K562 (cell line): ENCODE data around the gene LRMDA. TPM values are rescaled to one million over a fixed set of nuclear protein-coding genes. Genes with fewer than 3 reads are reported as not detected.

Experiments
- ATAC-seq: fragments of 200-7000 bp; cut with Tn5 transposase; 3 replicates; pipeline ENCODE4 v1.9.1; 2020; ENCODE audit warnings: moderate library complexity
- BruUV-seq: library from RNA; stranded (reverse); fragments of 400-500 nt; replicated peaks from 2 replicates; lab custom pipeline; 2021; lab: Mats Ljungman, UMichigan
- CTCF ChIA-PET: fragments of 300-600 bp; formaldehyde crosslinking; extraction: SDS; loops from one replicate; lab custom pipeline; 2021; ENCODE audit warnings: low intra/inter-chr PET ratio; lab: Yijun Ruan, JAX
- POLR2A ChIA-PET: fragments of 300-600, 350-650 bp; sonication (Branson Sonifier 250); formaldehyde crosslinking; extraction: SDS; loops from one replicate; lab custom pipeline; 2021; ENCODE audit warnings: antibody characterized with exemption, inconsistent platforms; lab: Yijun Ruan, JAX
- DNase-seq, 4 experiments: peaks; one replicate each; pipeline versions ENCODE4 v3.0.0 to v3.0.0-alpha.2; 2011 to 2018; ENCODE audit warnings: low spot score in 3 of 4, mixed read lengths in 3 of 4; ENCODE audit errors: extremely low read depth in 1 of 4
- FAIRE-seq: peaks from 2 replicates; lab custom pipeline; 2011; peaks lifted over from hg19 to GRCh38; lab: Jason Lieb, UNC
- H2AFZ ChIP-seq: 2 replicates; pipeline ENCODE4 v1.6.0; 2011; ENCODE audit warnings: low read depth, low read length, control low read depth, inconsistent platforms
- H3K27ac ChIP-seq: fragments of 200-600 bp; 3 replicates; pipeline ENCODE4 v1.8.0; 2011; ENCODE audit warnings: low read depth, mild to moderate bottlenecking, control low read depth, inconsistent platforms, low read length, moderate library complexity, mixed read lengths; ENCODE audit errors: extremely low read depth
- H3K27me3 ChIP-seq, 2 experiments: fragments of 300-600 bp in 1 of 2; 2 replicates in 1 of 2; 3 replicates in 1 of 2; pipeline versions ENCODE4 v1.6.0 to v1.8.0; 2011; ENCODE audit warnings: inconsistent platforms in 2 of 2, low read length in 2 of 2, mild to moderate bottlenecking in 1 of 2, mixed read lengths in 1 of 2, moderate library complexity in 1 of 2; ENCODE audit not compliant: control insufficient read depth in 2 of 2, insufficient read depth in 2 of 2
- H3K36me3 ChIP-seq: fragments of 300-600 bp; 3 replicates; pipeline ENCODE4 v1.8.0; 2011; ENCODE audit warnings: mild to moderate bottlenecking, low read length, inconsistent platforms; ENCODE audit not compliant: control insufficient read depth, insufficient read depth
- H3K4me1 ChIP-seq, 2 experiments: fragments of 200-600 bp in 1 of 2; replicated peaks in 1 of 2; 2 replicates in 1 of 2; 3 replicates in 1 of 2; pipeline versions ENCODE4 v1.5.1 to v1.8.0; 2011; ENCODE audit warnings: inconsistent platforms in 2 of 2, low read length in 2 of 2, mild to moderate bottlenecking in 1 of 2, mixed read lengths in 1 of 2, moderate library complexity in 1 of 2; ENCODE audit not compliant: control insufficient read depth in 2 of 2, insufficient read depth in 2 of 2
- H3K4me2 ChIP-seq: 2 replicates; pipeline ENCODE4 v1.6.1; 2011; ENCODE audit warnings: low read length, control low read depth, inconsistent platforms, mixed read lengths; ENCODE audit not compliant: insufficient read depth
- H3K4me3 ChIP-seq: fragments of 200-600 bp; sonication (generic), shearing (Covaris generic); 2 replicates; pipeline ENCODE4 v1.5.1; 2016; ENCODE audit warnings: control low read depth, inconsistent platforms
- H3K79me2 ChIP-seq: fragments of 200-600 bp; 3 replicates; pipeline ENCODE4 v1.8.0; 2011; ENCODE audit warnings: low read length, inconsistent platforms; ENCODE audit not compliant: control insufficient read depth, insufficient read depth
- H3K9ac ChIP-seq, 2 experiments: 2 replicates each; pipeline versions ENCODE4 v1.6.0 to v1.6.1; 2011; ENCODE audit warnings: low read depth in 2 of 2, low read length in 2 of 2, control low read depth in 1 of 2, inconsistent platforms in 1 of 2, mild to moderate bottlenecking in 1 of 2, mixed read lengths in 1 of 2; ENCODE audit not compliant: insufficient read depth in 1 of 2
- H3K9me1 ChIP-seq: one replicate; pipeline ENCODE4 v1.6.0; 2011; ENCODE audit warnings: inconsistent platforms, mild to moderate bottlenecking, low read length, moderate library complexity; ENCODE audit not compliant: control insufficient read depth, insufficient read depth
- H3K9me3 ChIP-seq: replicated peaks from 2 replicates; pipeline ENCODE4 v1.5.1; 2011; ENCODE audit warnings: low read depth, low read length, inconsistent platforms; ENCODE audit not compliant: control insufficient read depth, insufficient read depth
- H4K20me1 ChIP-seq: replicated peaks from 2 replicates; pipeline ENCODE4 v1.6.1; 2011; ENCODE audit warnings: low read length, inconsistent platforms, mixed read lengths; ENCODE audit not compliant: control insufficient read depth, insufficient read depth
- ASH1L ChIP-seq: fragments of 450-650 bp; IDR thresholded peaks from 2 replicates; pipeline ENCODE4 v1.6.1; 2018; ENCODE audit warnings: borderline replicate concordance, mild to moderate bottlenecking, low read depth; ENCODE audit not compliant: partially characterized antibody
- BHLHE40 ChIP-seq: IDR thresholded peaks from 2 replicates; pipeline ENCODE4 v1.6.1; 2011; ENCODE audit warnings: low read length, improper control_type of control experiment
- CBX5 ChIP-seq: IDR thresholded peaks from 2 replicates; pipeline ENCODE4 v1.6.1; 2014; ENCODE audit warnings: low read depth, borderline replicate concordance
- CUX1 ChIP-seq: fragments of 200-800 bp; sonication (Bioruptor generic); IDR thresholded peaks from 2 replicates; pipeline ENCODE4 v1.6.1; 2016; ENCODE audit warnings: missing genetic modification characterization, missing compliant biosample characterization
- FOSL1 ChIP-seq: fragments of 200-800 bp; sonication (Bioruptor generic); conservative IDR thresholded peaks from 2 replicates; pipeline ENCODE4 v1.6.1; 2016; ENCODE audit warnings: missing genetic modification characterization, missing compliant biosample characterization
- HES1 ChIP-seq: fragments of 450-650 bp; IDR thresholded peaks from 2 replicates; pipeline ENCODE4 v1.6.1; 2016; ENCODE audit warnings: low read depth, mild to moderate bottlenecking, moderate library complexity
- HINFP ChIP-seq: fragments of 450-650 bp; conservative IDR thresholded peaks from 2 replicates; pipeline ENCODE4 v1.6.1; 2016; ENCODE audit warnings: missing genetic modification characterization, low read depth, mild to moderate bottlenecking, control low read depth, missing compliant biosample characterization
- LARP7 ChIP-seq: fragments of 450-650 bp; IDR thresholded peaks from 2 replicates; pipeline ENCODE4 v1.6.1; 2016
- MCM5 ChIP-seq: fragments of 450-650 bp; IDR thresholded peaks from 2 replicates; pipeline ENCODE4 v1.6.1; 2016; ENCODE audit warnings: low read depth
- RFX1 ChIP-seq: fragments of 450-650 bp; IDR thresholded peaks from 2 replicates; pipeline ENCODE4 v1.6.1; 2016; ENCODE audit warnings: mild to moderate bottlenecking, moderate library complexity
- SNRNP70 ChIP-seq: fragments of 200-400 bp; formaldehyde crosslinking; optimal IDR thresholded peaks from 2 replicates; pipeline ENCODE3; 2017; ENCODE audit warnings: low read depth, low read length
- TARDBP ChIP-seq: fragments of 450-650 bp; IDR thresholded peaks from 2 replicates; pipeline ENCODE4 v1.6.1; 2016
- ZNF134 ChIP-seq: fragments of 250-450 bp; sonication (Bioruptor Pico); conservative IDR thresholded peaks from 2 replicates; pipeline ENCODE4 v1.4.0; 2020
- ZNF263 ChIP-seq: sonication (generic); formaldehyde crosslinking; IDR thresholded peaks from 2 replicates; pipeline ENCODE4 v1.8.0; 2022; ENCODE audit warnings: mild to moderate bottlenecking, missing genetic modification reagents, borderline replicate concordance
- ZNF311 ChIP-seq: fragments of 250-450 bp; sonication (Bioruptor Pico); IDR thresholded peaks from 2 replicates; pipeline ENCODE4 v1.4.0; 2020; ENCODE audit warnings: mild to moderate bottlenecking, moderate library complexity
- ZNF347 ChIP-seq: fragments of 450-650 bp; formaldehyde crosslinking; IDR thresholded peaks from 2 replicates; pipeline ENCODE4 v1.4.0; 2020; ENCODE audit warnings: low read depth, mild to moderate bottlenecking, moderate library complexity
- WGBS: fragments of 100-300 bp; shearing (Covaris generic); methylation state at CpG from one replicate; pipeline ENCODE4 v1.1.6; 2016; ENCODE audit warnings: low coverage, mixed read lengths; ENCODE audit not compliant: insufficient coverage; ENCODE audit errors: missing lambda C conversion rate; 5-methylcytosine and 5-hydroxymethylcytosine counted together
- in situ Hi-C: fragments of 300-500 bp; cut with MboI; formaldehyde crosslinking; loops from 4 replicates; pipeline ENCODE4 v1.15.0; 2018; ENCODE audit warnings: inconsistent platforms, mixed read lengths
- intact Hi-C: fragments of 100-400 bp; cut with micrococcal nuclease; formaldehyde crosslinking; loops from 2 replicates; pipeline ENCODE4 v1.14.2; 2022
- polyA plus RNA-seq, 8 experiments: library from polyadenylated mRNA; depleted of rRNA in 4 of 8; stranded (reverse) in 5 of 8; unstranded in 3 of 8; fragments of >200 nt; fragmentation: Nextera tagmentation in 2 of 8; fragmentation: Illumina TruSeq in 1 of 8; extraction: Ambion mirVana in 2 of 8; extraction: Trizol in 1 of 8; gene quantifications; 2 replicates each; pipeline versions ENCODE4 v1.2.1 to v1.2.3, GENCODE V29; 2011 to 2014; ENCODE audit warnings: inconsistent platforms in 1 of 8, missing spikeins in 1 of 8
- total RNA-seq, 7 experiments: library from RNA; depleted of rRNA in 6 of 7; stranded (reverse); fragments of >200 nt in 6 of 7; fragmentation: Illumina TruSeq in 2 of 7; extraction: Trizol in 2 of 7; gene quantifications; 2 replicates each; pipeline versions ENCODE4 v1.2.1 to v1.2.3, GENCODE V29; 2011 to 2021; ENCODE audit warnings: low replicate concordance in 1 of 7

Gene LRMDA
- total and polyA plus RNA-seq, 9 of the 15 experiments (the other 6 are each of a cell fraction or from before 2014, with no cell fraction given) = 0.25 TPM; not detected in 8

DNA sequence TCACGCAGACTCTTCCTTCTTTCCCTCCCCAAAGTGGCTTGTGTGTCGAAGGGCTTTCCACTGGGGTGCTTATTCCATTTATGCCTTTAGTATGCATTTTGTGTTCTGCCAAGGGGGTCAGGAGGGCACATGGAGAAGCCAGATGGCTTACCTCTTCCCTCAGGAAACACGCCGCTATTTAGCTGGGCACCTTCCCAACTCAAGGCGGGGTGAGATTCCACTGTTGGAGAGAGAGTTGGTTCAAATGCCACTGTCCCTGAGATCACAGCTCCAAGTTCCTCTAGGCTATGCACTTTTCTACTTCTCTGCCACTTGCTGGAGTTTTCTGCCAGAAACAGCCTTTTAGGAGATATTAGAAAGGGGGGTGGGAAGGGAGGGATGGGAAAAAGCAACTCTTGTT is 1091.8 kb downstream of the LRMDA start (continued):
- TF ChIP-seq BHLHE40 (no peak), ASH1L (no peak)
- TF ChIP-seq, all 486 proteins: peak for 0

GRCh38 chr10:76523791-76524351 is 1092.4 kb downstream of the LRMDA start:
- no peaks in the 10 kb centered on the region for H3K79me2 ChIP-seq
- H3K36me3 ChIP-seq = no peaks in the 10 kb centered on the region
- no peak for FAIRE-seq
- in situ Hi-C loops = no loop called here
- no peaks in the 10 kb centered on the region for H3K9me1 ChIP-seq
- H3K4me2 ChIP-seq = no peak overlapping the region
- POLR2A ChIA-PET = no interaction called here
- H3K4me1 ChIP-seq = no peaks in the 10 kb centered on the region
- H3K9ac ChIP-seq = no peak overlapping the region
- no peak for ATAC-seq
- H3K27me3 ChIP-seq = no peaks in the 10 kb centered on the region
- WGBS = 3% methylated on average over 12 of the region's 12 CpGs
- H3K27ac ChIP-seq = no peak overlapping the region
- BruUV-seq = no TSS peak
- no peak for DNase-seq
- no peaks in the 10 kb centered on the region for H3K9me3 ChIP-seq
- H2AFZ ChIP-seq = no peak overlapping the region
- CTCF ChIA-PET = no interaction called here
- intact Hi-C loops = no loop called here
- no peaks in the 10 kb centered on the region for H4K20me1 ChIP-seq
- H3K4me3 ChIP-seq = no peak overlapping the region
- no peak for TF ChIP-seq HINFP
- TF ChIP-seq ZNF134 (CRISPR knock-in tag) = no peak
- no peak for TF ChIP-seq ZNF347 (CRISPR knock-in tag)
- no peak for TF ChIP-seq RFX1
- TF ChIP-seq LARP7 = no peak
- no peak for TF ChIP-seq TARDBP
- TF ChIP-seq MCM5 = no peak
- no peak for TF ChIP-seq CUX1
- TF ChIP-seq ZNF311 (CRISPR knock-in tag) = no peak
- TF ChIP-seq ZNF263 (CRISPR knock-in tag) = no peak
- no peak for TF ChIP-seq FOSL1
- no peak for TF ChIP-seq CBX5
- no peak for TF ChIP-seq SNRNP70
- no peak for TF ChIP-seq HES1
